AG09319 (cell line): ENCODE data around the gene KIF3B.

ENCODE experiments used
- DNase-seq: peaks from one replicate; pipeline ENCODE4 v3.0.0-alpha.2; 2010; ENCODE audit warnings: low read depth; ENCODE audit errors: extremely low read depth
- CTCF ChIP-seq: IDR thresholded peaks from 2 replicates; pipeline ENCODE4 v1.5.1; 2011; ENCODE audit warnings: low read depth, mild to moderate bottlenecking, inconsistent platforms, low read length, moderate library complexity

The KIF3B gene

GRCh38 chr20:32356622-32357374, 79.3 kb downstream of the KIF3B start:
- DNase-seq, result no peak
- no peak for TF ChIP-seq CTCF

- TF ChIP-seq CTCF, result no peak
- DNase-seq, result no peak
Measured at GRCh38 chr20:32357375-32357868, 80.0 kb downstream of the KIF3B start.

- peak; percentile 91 for DNase-seq
- TF ChIP-seq CTCF, result no peak
Measured at GRCh38 chr20:32357869-32358631, 80.6 kb downstream of the KIF3B start, which contains the start of gene ASXL1. Gene ASXL1 (plus strand): TSS chr20:32358331. CDS start chr20:32358776, 445 bp downstream.

- TF ChIP-seq CTCF, result no peak
- DNase-seq, result no peak
Measured at GRCh38 chr20:32358632-32358882, 81.1 kb downstream of the KIF3B start.

GRCh38 chr20:32358883-32359632, 81.6 kb downstream of the KIF3B start:
- DNase-seq, result no peak
- TF ChIP-seq CTCF, result no peak

GRCh38 chr20:32359633-32360332, 82.3 kb downstream of the KIF3B start:
- no peak for TF ChIP-seq CTCF
- DNase-seq, result no peak
